ENCODE results near the gene TERT.
A peak's percentile ranks its signal among the peaks of the same experiment; 100 is the strongest.
"Not testable (repeated sequence)": the region's sequence is repeated elsewhere in the genome, so short reads cannot be mapped to it uniquely, and the experiment has no call there.

The TERT gene

DNA sequence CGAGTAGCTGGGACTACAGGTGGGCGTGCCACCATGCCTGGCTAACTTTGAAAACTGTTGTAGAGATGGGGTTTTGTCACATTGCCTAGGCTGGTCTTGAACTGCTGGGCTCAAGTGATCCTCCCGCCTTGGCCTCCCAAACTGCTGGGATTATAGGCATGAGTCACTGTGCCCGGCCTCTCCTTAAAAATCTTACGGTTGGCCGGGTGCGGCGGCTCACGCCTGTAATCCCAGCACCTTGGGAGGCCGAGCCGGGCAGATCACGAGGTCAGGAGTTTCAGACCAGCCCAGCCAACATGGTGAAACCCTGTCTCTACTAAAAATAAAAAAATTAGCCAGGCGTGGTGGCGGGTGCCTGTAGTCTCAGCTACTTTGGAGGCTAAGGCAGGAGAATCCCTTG, 47.8 kb upstream of the TERT start:
- not testable (repeated sequence) for H3K27ac ChIP-seq (ENCODE audit: extremely low read depth, low read depth, low read length); H3K4me3 ChIP-seq (ENCODE audit: low read depth, low read length); H3K4me1 ChIP-seq (ENCODE audit: control insufficient read depth, insufficient read depth, low read length); H3K9me3 ChIP-seq (ENCODE audit: control insufficient read depth, insufficient read depth, low read depth, low read length)
- ChIA-PET POLR2A (interaction anchor here (4.1 kb wide), 1 partner anchor 15 kb away, joined by 37 read pairs; no protein-coding TSS in a partner anchor), CTCF (interaction anchor here (0.5 to 0.7 kb wide), 2 partner anchors 169 to 322 kb away, joined by 3 to 4 read pairs; no protein-coding TSS in a partner anchor)
- H3K36me3 ChIP-seq (ENCODE audit: control insufficient read depth in 2 of 2, insufficient read depth in 1 of 2, low read length in 2 of 2): peaks cover 28 to 60% of the 10 kb centered on the region in 2 experiments
- 0 out of 2 replicates have a peak, but pooled peaks have one; percentile 30 for TF ChIP-seq KLF17 (tag by site-specific recombination; IDR thresholded peaks at IDR 0.05)

DNA sequence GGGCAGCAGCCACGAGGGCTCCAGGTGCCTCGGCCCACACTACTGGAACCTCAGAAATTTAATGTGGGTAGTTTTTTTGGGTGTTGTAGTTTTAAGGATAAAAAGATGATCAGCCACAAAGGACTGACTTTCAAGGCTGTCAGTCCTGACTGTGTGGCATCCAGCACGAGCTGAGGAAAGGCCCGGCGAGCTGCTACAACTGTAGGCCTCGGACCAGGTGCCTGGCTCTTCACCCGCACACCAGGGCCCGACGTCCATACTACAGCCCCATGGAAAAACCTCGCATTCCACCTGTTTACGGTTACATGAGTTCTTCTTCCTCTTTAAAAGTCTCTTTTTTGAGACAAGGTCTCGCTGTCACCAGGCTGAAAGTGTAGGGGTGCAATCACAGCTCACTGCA, 47.4 kb upstream of the TERT start:
- no peak overlapping the region for H3K4me3 ChIP-seq (ENCODE audit: low read depth, low read length)
- H3K4me1 ChIP-seq (ENCODE audit: control insufficient read depth, insufficient read depth, low read length): peaks cover 7% of the 10 kb centered on the region; the same call in 1 of the 2 replicates
- H3K27ac ChIP-seq (ENCODE audit: extremely low read depth, low read depth, low read length): no peak overlapping the region
- H3K36me3 ChIP-seq (ENCODE audit: control insufficient read depth in 2 of 2, insufficient read depth in 1 of 2, low read length in 2 of 2): peaks cover 28 to 64% of the 10 kb centered on the region in 2 experiments
- TF ChIP-seq ZNF2 (tag by site-specific recombination; IDR thresholded peaks at IDR 0.05): no peak
- TF ChIP-seq, protein P1, sequence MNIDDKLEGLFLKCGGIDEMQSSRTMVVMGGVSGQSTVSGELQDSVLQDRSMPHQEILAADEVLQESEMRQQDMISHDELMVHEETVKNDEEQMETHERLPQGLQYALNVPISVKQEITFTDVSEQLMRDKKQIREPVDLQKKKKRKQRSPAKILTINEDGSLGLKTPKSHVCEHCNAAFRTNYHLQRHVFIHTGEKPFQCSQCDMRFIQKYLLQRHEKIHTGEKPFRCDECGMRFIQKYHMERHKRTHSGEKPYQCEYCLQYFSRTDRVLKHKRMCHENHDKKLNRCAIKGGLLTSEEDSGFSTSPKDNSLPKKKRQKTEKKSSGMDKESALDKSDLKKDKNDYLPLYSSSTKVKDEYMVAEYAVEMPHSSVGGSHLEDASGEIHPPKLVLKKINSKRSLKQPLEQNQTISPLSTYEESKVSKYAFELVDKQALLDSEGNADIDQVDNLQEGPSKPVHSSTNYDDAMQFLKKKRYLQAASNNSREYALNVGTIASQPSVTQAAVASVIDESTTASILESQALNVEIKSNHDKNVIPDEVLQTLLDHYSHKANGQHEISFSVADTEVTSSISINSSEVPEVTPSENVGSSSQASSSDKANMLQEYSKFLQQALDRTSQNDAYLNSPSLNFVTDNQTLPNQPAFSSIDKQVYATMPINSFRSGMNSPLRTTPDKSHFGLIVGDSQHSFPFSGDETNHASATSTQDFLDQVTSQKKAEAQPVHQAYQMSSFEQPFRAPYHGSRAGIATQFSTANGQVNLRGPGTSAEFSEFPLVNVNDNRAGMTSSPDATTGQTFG (tag by site-specific recombination; IDR thresholded peaks at IDR 0.05; ENCODE audit: borderline replicate concordance): no peak
- no peak for TF ChIP-seq ZNF121 (tag by site-specific recombination; IDR thresholded peaks at IDR 0.05)
- no peak for TF ChIP-seq ZNF830 (tag by site-specific recombination; IDR thresholded peaks at IDR 0.05; ENCODE audit: low read depth)
- no peak for TF ChIP-seq ZNF391 (tag by site-specific recombination; IDR thresholded peaks at IDR 0.05; ENCODE audit: borderline replicate concordance, low read depth)
- no peak for TF ChIP-seq SALL2 (tag by site-specific recombination; IDR thresholded peaks at IDR 0.05; ENCODE audit: borderline replicate concordance)
- TF ChIP-seq, protein P2, sequence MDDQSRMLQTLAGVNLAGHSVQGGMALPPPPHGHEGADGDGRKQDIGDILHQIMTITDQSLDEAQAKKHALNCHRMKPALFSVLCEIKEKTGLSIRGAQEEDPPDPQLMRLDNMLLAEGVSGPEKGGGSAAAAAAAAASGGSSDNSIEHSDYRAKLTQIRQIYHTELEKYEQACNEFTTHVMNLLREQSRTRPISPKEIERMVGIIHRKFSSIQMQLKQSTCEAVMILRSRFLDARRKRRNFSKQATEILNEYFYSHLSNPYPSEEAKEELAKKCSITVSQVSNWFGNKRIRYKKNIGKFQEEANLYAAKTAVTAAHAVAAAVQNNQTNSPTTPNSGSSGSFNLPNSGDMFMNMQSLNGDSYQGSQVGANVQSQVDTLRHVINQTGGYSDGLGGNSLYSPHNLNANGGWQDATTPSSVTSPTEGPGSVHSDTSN (CRISPR knock-in tag; IDR thresholded peaks at IDR 0.05): no peak
- TF ChIP-seq, protein P3, sequence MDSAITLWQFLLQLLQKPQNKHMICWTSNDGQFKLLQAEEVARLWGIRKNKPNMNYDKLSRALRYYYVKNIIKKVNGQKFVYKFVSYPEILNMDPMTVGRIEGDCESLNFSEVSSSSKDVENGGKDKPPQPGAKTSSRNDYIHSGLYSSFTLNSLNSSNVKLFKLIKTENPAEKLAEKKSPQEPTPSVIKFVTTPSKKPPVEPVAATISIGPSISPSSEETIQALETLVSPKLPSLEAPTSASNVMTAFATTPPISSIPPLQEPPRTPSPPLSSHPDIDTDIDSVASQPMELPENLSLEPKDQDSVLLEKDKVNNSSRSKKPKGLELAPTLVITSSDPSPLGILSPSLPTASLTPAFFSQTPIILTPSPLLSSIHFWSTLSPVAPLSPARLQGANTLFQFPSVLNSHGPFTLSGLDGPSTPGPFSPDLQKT (IDR thresholded peaks at IDR 0.05; ENCODE audit: borderline replicate concordance, low read depth, low read length): no peak
- TF ChIP-seq, protein P4, sequence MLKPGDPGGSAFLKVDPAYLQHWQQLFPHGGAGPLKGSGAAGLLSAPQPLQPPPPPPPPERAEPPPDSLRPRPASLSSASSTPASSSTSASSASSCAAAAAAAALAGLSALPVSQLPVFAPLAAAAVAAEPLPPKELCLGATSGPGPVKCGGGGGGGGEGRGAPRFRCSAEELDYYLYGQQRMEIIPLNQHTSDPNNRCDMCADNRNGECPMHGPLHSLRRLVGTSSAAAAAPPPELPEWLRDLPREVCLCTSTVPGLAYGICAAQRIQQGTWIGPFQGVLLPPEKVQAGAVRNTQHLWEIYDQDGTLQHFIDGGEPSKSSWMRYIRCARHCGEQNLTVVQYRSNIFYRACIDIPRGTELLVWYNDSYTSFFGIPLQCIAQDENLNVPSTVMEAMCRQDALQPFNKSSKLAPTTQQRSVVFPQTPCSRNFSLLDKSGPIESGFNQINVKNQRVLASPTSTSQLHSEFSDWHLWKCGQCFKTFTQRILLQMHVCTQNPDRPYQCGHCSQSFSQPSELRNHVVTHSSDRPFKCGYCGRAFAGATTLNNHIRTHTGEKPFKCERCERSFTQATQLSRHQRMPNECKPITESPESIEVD (tag by site-specific recombination; IDR thresholded peaks at IDR 0.05): no peak
- TF ChIP-seq ZNF302 (tag by site-specific recombination; IDR thresholded peaks at IDR 0.05; ENCODE audit: low read depth): no peak
- TF ChIP-seq FEZF1 (tag by site-specific recombination; IDR thresholded peaks at IDR 0.05): no peak
- TF ChIP-seq ZNF423 (tag by site-specific recombination; IDR thresholded peaks at IDR 0.05): no peak
- no peak for TF ChIP-seq ZNF10 (tag by site-specific recombination; IDR thresholded peaks at IDR 0.05)
- H3K9me3 ChIP-seq (ENCODE audit: control insufficient read depth, insufficient read depth, low read depth, low read length): no peaks in the 10 kb centered on the region
- POLR2A ChIA-PET: interaction anchor here (4.1 kb wide), 1 partner anchor 15 kb away, joined by 37 read pairs; no protein-coding TSS in a partner anchor
- CTCF ChIA-PET: no interaction called here
